SU-DHL-6 (cell line): ENCODE results near the gene GNAI2.

Experiments
- CTCF ChIP-seq: fragments of 200-600 bp; sonication (generic); IDR thresholded peaks from one replicate; pipeline ENCODE4 v1.5.1; 2017; ENCODE audit warnings: antibody characterized with exemption, mild to moderate bottlenecking, low read length, moderate library complexity; ENCODE audit not compliant: insufficient read depth, poor library complexity, severe bottlenecking
- EZH2phosphoT487 ChIP-seq: fragments of 200-600 bp; sonication (generic), shearing (Covaris generic); conservative IDR thresholded peaks from 2 replicates; pipeline ENCODE4 v1.6.1; 2018; ENCODE audit warnings: mild to moderate bottlenecking, antibody characterized with exemption, low read length, moderate library complexity, mixed read lengths

GRCh38 chr3:50289130-50289529 is 53.1 kb downstream of the GNAI2 start:
- no peak for TF ChIP-seq CTCF
- no peak for TF ChIP-seq EZH2phosphoT487
